ENCODE results near the gene TMOD3.
A peak's percentile ranks its signal among the peaks of the same experiment; 100 is the strongest.

The TMOD3 gene

GRCh38 chr15:51912528-51912927 lies 83.1 kb downstream of the TMOD3 start:
- no peak for DNase-seq

GRCh38 chr15:51917493-51917892 lies 88.0 kb downstream of the TMOD3 start:
- peak; percentile 17 for DNase-seq

GRCh38 chr15:51924156-51925068 lies 95.0 kb downstream of the TMOD3 start:
- DNase-seq: no peak

GRCh38 chr15:51926809-51927208 lies 97.4 kb downstream of the TMOD3 start:
- DNase-seq: no peak

- DNase-seq: no peak
Measured at GRCh38 chr15:51931016-51931415, 101.6 kb downstream of the TMOD3 start.

GRCh38 chr15:51931638-51932037 lies 102.2 kb downstream of the TMOD3 start:
- no peak for DNase-seq

- DNase-seq: no peak
Measured at GRCh38 chr15:51932161-51932560, 102.7 kb downstream of the TMOD3 start.

- DNase-seq: no peak
Measured at GRCh38 chr15:51935466-51936104, 106.1 kb downstream of the TMOD3 start.

- DNase-seq: no peak
Measured at GRCh38 chr15:51936105-51936478, 106.6 kb downstream of the TMOD3 start.

GRCh38 chr15:51938286-51938685 lies 108.8 kb downstream of the TMOD3 start:
- DNase-seq: no peak

GRCh38 chr15:51939216-51939615 lies 109.8 kb downstream of the TMOD3 start:
- DNase-seq: no peak

GRCh38 chr15:51947124-51947523 lies 117.7 kb downstream of the TMOD3 start:
- DNase-seq: no peak

GRCh38 chr15:51952805-51953204 lies 123.4 kb downstream of the TMOD3 start:
- no peak for DNase-seq

- DNase-seq: no peak
Measured at GRCh38 chr15:51955504-51955903, 126.1 kb downstream of the TMOD3 start.
